Memory B cell (primary cell): Measurements from ENCODE around the gene ACSL5.
A peak's percentile ranks its signal among the peaks of the same experiment; 100 is the strongest.
"Not testable (repeated sequence)": the region's sequence is repeated elsewhere in the genome, so short reads cannot be mapped to it uniquely, and the experiment has no call there.

Experiments
- ATAC-seq: fragments of 150-1000 bp; cut with Tn5 transposase; 2 replicates; pipeline ENCODE4 v1.10.0; 2021; ENCODE audit warnings: low read depth, mild to moderate bottlenecking, moderate library complexity
- DNase-seq, 2 donors: peaks; one replicate each; pipeline ENCODE4 v3.0.0; 2022; ENCODE audit warnings: low spot score in 2 of 2
- H3K27ac Mint-ChIP-seq: one replicate; pipeline ENCODE4 v1.8.0; 2022; ENCODE audit warnings: mild to moderate bottlenecking, moderate library complexity, mixed read lengths
- H3K27me3 Mint-ChIP-seq: one replicate; pipeline ENCODE4 v1.8.0; 2022; ENCODE audit warnings: mixed read lengths
- H3K36me3 Mint-ChIP-seq: one replicate; pipeline ENCODE4 v1.8.0; 2022; ENCODE audit warnings: mild to moderate bottlenecking, mixed read lengths
- H3K4me1 Mint-ChIP-seq: one replicate; pipeline ENCODE4 v1.8.0; 2022; ENCODE audit warnings: mixed read lengths
- H3K4me3 Mint-ChIP-seq: one replicate; pipeline ENCODE4 v1.8.0; 2022; ENCODE audit warnings: mild to moderate bottlenecking, moderate library complexity, mixed read lengths
- H3K9me3 Mint-ChIP-seq: one replicate; pipeline ENCODE4 v1.8.0; 2022; ENCODE audit warnings: mixed read lengths

ACSL5 gene

DNA sequence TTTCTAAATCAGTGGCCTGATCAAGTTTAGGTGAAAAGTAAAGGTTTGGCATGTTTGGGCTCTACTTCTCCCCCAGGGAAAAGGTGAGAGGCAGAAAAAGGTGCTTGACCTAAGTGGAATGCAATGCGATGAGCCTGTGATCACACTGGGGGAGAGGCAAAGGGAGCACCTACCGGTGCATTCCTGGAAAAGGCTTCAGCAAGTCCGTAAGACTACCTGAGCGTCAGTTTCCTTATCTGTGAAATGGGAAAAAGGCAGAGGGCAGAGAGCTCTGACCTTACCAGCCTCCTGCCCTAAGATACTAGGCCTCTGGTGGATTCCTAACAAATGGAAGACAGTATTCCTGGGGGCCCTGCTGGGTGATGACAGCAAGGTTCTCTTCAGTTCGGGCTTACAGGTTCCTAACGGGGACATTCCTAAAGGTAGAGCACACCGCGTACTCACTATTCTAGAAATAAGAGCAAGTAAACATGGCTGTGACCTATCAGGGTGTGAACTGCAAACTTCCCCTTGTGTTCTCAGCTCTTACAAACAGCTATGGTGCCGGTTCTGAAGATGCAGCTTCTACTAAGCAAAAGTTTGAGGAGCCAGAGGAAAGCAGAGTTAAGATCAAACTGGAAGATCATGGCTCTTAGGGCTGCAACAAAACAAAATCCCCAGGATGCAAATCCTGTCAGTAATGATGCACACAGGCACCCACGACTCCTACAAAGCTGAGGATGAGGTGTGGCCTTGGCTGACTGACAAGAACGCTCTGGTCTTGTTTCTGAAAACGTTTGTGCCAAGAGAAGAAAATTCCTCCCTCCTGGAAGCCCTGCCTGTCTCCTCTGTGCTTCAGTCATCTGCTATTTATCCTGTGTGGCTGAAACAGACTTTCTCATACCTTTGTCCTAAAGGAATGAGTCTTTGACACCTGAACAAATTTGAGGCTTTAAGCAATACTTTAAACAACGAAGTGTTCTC lies 13.3 kb upstream of the ACSL5 start:
- no peaks in the 10 kb centered on the region for H3K9me3 Mint-ChIP-seq

DNA sequence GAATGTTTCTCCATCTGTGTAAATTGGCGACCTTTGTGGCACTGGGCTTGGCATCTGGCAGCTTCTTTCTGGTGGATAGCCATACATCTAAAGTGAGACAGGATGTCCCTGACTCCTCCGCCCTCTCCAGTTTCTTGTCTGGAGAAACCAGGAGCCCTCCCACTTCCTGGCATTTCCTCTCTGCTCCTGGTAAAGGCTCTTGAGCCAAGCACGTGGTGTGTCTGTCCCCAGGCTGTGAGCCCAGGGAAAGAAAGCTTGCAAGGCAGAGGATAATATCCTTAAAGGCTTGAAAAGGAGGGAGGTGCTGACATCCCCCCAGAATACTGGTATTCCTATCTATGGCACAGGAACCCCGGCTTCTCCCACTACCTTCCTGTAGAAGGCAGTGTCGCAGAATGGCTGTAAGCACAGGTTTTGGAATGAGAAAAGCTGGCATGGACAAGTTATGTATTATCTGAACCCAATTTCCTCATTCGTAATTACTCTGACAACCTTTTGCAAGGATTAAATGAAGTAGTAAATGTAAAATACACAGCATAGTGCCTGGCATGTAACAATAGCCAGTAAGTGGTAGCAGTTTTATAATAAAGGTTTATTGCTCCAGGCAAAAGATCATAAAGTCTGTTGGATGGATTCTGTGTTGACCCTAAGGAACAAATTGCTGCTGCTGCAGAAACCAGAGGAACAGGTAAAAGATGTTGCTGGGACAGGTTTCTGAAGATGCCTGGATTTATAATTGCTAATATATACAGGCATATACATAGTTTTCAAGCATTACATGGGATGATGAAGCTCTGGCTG lies 11.8 kb upstream of the ACSL5 start:
- no peak overlapping the region for H3K4me3 Mint-ChIP-seq
- H3K27me3 Mint-ChIP-seq: no peaks in the 10 kb centered on the region
- no peak for ATAC-seq
- no peaks in the 10 kb centered on the region for H3K9me3 Mint-ChIP-seq
- no peaks in the 10 kb centered on the region for H3K36me3 Mint-ChIP-seq
- no peak overlapping the region for H3K27ac Mint-ChIP-seq
- H3K4me1 Mint-ChIP-seq: no peaks in the 10 kb centered on the region
- no peak for DNase-seq

More for the DNA sequence above, 13.3 kb upstream of the ACSL5 start:
- Mint-ChIP-seq H3K36me3 (no peaks in the 10 kb centered on the region), H3K27me3 (no peaks in the 10 kb centered on the region), H3K4me1 (no peaks in the 10 kb centered on the region), H3K4me3 (no peak overlapping the region), H3K27ac (no peak overlapping the region)
- ATAC-seq (no peak), DNase-seq (no peak)

DNA sequence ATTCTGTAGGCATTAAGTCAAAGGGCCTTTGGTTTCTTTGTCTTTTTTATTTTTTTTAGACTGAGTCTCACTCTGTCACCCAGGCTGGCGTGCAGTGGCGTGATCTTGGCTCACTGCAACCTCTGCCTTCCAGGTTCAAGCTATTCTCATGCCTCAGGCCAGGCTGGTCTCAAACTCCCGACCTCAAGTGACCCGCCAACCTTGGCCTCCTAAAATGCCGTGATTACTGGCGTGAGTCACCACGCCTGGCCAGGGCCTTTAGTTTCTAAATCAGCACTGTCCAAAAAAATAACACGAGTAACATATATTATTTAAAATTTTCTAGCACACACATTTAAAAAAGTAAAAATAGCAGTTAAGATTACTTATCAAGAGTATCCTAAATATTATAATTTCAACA lies 11.1 kb upstream of the ACSL5 start:
- Mint-ChIP-seq H3K4me3 (no peak overlapping the region), H3K27ac (no peak overlapping the region), H3K27me3 (no peaks in the 10 kb centered on the region), H3K4me1 (no peaks in the 10 kb centered on the region), H3K36me3 (no peaks in the 10 kb centered on the region), H3K9me3 (no peaks in the 10 kb centered on the region)
- ATAC-seq: no peak
- no peak for DNase-seq

DNA sequence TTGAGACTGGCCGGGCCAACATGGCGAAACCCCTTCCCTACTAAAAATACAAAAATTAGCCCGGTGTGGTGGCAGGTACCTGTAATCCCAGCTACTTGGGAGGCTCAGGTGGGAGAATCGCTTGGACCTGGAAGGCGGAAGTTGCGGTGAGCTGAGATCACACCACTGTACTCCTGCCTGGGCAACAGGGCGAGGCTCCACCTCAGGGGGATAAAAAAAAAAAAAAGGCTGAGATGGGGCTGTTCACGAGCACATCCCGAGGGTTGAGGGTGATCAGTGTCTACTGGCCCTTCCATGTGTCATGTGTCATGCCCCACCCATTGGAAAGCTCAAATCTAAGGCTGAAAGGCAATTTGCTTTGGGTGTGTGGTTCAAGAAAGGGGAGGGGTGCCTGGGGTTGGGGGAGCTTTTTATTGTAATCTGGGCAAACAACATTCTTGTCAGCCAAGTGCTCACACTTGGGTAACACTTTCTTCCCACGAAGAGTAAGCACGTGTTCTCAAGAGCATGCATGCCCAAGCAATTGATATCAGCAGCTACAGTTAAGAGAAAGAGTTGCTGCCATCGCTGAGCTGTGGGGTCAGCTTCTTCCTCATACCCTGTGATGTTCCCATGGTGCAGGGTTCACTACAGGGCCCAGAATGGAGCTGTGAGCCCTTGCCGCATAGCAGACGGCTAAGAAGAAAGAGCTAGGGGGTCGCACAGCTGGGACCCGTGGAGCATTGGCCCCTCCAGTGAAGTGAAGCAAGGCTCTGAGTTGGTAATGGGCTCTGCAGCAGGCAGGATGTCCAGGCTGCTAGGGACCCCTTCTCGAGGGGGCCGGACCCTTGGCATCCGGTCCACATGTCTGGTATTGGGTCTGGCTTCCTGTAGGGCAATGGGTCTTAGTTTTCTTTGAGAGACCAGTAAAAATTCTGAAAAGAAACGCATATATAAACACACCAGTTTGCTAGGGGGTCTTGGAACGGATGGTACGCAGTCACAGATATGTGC lies 9.9 kb upstream of the ACSL5 start:
- Mint-ChIP-seq H3K27me3 (no peaks in the 10 kb centered on the region), H3K27ac (no peak overlapping the region), H3K9me3 (no peaks in the 10 kb centered on the region), H3K36me3 (no peaks in the 10 kb centered on the region), H3K4me1 (peaks cover 2% of the 10 kb centered on the region), H3K4me3 (no peak overlapping the region)
- no peak for ATAC-seq
- no peak for DNase-seq

DNA sequence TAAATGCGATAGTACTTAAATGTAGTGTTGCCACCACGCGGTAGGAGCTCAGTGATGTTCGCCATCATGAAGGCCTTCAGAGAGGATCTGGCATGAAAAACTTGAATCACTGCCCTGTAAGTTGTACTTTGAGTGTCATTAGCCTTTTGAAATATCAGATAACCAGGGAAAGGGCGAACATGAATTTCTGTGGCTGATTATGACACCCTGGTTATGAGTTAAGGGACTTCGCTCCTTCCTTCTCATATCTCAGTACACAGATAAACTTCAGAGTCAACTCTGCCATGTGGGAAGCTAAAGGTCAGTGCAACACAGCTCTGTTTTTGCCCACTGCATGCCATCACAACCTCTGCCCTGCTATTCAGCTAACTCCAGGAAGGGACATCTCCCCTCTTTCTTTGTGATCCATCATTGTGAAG lies 8.9 kb upstream of the ACSL5 start:
- Mint-ChIP-seq H3K36me3 (no peaks in the 10 kb centered on the region), H3K4me3 (no peak overlapping the region), H3K4me1 (peaks cover 7% of the 10 kb centered on the region), H3K9me3 (no peaks in the 10 kb centered on the region), H3K27ac (no peak overlapping the region), H3K27me3 (no peaks in the 10 kb centered on the region)
- ATAC-seq (no peak), DNase-seq (no peak)

DNA sequence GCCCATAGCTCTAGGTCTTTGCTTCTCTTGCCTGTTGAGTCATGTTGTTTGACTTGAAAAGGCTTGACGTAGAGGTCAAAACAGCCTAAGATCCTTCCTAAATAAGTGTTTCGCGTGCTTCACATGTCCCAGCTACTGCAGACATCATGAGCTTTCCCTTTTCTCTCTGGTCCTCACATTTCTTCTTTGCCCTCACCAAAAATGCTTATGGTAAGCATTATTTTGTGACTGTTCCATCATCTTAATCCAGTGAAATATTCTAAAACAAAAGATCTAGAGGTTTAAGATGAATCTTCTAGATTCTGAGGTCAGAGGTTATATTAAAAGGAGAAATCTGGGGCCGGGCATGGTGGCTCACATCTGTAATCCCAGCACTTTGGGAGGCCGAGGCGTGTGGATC lies 8.5 kb upstream of the ACSL5 start:
- ATAC-seq (no peak), DNase-seq (no peak)
- Mint-ChIP-seq H3K36me3 (no peaks in the 10 kb centered on the region), H3K27ac (no peak overlapping the region), H3K4me1 (peaks cover 7% of the 10 kb centered on the region), H3K4me3 (no peak overlapping the region), H3K9me3 (no peaks in the 10 kb centered on the region), H3K27me3 (no peaks in the 10 kb centered on the region)

DNA sequence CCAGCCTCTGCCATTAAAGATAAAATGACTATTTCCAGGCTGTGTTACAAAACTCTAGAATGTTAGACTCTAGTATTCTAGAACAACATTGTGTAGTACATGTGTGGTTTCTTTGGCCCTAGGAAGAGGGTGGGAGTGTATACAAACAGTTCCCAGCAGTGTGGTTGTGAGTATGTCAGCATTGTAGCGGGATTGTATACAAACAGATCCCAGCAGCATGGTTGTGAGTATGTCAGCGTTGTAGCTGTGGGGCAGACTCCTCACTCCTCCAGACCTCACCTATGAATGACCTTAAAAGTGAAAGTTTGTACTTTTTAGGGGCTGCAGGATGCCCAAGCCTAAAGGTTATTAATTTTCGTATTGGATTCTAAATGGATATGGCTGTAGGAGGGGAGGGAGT lies 6.9 kb upstream of the ACSL5 start:
- DNase-seq (no peak), ATAC-seq (no peak)
- no peaks in the 10 kb centered on the region for H3K36me3 Mint-ChIP-seq
- H3K4me1 Mint-ChIP-seq: peaks cover 7% of the 10 kb centered on the region
- no peak overlapping the region for H3K27ac Mint-ChIP-seq
- H3K4me3 Mint-ChIP-seq: no peak overlapping the region
- no peaks in the 10 kb centered on the region for H3K27me3 Mint-ChIP-seq
- no peaks in the 10 kb centered on the region for H3K9me3 Mint-ChIP-seq

DNA sequence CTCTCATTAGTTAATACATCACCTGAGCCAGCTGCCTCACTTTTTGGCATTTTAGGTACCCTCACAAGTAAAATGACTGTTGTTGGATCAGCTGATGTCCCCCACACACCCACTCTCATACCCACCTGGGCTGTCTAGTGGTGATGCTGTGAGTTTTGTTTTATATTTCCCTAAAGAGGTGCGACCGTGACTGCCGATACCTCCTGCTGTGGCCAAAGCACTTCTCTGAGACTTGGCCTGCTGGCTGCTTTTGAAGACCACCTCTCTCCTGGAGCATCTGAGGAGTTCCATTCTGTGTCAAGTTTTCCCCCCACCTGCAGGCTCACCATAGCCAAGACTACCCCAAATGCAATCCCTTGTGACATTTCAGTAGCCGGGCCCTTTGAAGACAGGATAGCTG lies 6.4 kb upstream of the ACSL5 start:
- Mint-ChIP-seq H3K4me3 (no peak overlapping the region), H3K9me3 (no peaks in the 10 kb centered on the region), H3K27ac (no peak overlapping the region), H3K36me3 (no peaks in the 10 kb centered on the region), H3K4me1 (peaks cover 7% of the 10 kb centered on the region), H3K27me3 (no peaks in the 10 kb centered on the region)
- ATAC-seq: no peak
- no peak for DNase-seq

DNA sequence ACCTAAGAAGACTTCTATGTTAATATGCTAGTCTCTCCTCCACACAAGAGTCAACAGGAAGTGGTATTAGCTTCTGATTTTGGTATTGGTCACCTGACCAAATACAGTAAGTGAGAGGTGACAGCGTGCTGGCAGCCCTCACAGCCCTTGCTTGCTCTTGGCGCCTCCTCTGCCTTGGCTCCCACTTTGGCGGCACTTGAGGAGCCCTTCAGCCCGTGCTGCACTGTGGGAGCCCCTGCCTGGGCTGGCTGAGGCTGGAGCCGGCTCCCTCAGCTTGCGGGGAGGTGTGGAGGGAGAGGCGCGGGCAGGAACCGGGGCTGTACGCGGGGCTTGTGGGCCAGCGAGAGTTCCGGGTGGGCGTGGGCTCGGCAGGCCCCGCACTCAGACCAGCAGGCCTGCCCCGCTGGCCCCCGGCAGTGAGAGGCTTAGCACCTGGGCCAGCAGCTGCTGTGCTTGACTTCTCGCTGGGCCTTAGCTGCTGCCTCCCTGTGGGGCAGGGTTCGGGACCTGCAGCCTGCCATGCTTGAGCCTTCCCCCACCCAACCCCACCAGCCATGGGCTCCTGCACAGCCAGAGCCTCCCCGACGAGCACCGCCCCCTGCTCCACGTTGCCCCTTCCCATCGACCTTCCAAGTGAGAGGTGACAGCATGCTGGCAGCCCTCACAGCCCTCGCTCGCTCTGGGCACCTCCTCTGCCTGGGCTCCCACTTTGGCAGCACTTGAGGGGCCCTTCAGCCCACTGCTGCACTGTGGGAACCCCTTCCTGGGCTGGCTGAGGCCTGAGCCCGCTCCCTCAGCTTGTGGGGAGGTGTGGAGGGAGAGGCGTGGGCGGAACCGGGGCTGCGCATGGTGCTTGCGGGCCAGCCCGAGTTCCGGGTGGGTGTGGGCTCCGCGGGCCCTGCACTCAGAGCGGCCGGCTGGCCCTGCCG lies 4.2 kb upstream of the ACSL5 start:
- DNase-seq (no peak), ATAC-seq (peak; percentile 94)
- Mint-ChIP-seq H3K9me3 (no peaks in the 10 kb centered on the region), H3K4me3 (peak overlapping the region; percentile 6), H3K27ac (peak overlapping the region; percentile 77), H3K4me1 (peaks cover 9% of the 10 kb centered on the region), H3K27me3 (no peaks in the 10 kb centered on the region), H3K36me3 (no peaks in the 10 kb centered on the region)

DNA sequence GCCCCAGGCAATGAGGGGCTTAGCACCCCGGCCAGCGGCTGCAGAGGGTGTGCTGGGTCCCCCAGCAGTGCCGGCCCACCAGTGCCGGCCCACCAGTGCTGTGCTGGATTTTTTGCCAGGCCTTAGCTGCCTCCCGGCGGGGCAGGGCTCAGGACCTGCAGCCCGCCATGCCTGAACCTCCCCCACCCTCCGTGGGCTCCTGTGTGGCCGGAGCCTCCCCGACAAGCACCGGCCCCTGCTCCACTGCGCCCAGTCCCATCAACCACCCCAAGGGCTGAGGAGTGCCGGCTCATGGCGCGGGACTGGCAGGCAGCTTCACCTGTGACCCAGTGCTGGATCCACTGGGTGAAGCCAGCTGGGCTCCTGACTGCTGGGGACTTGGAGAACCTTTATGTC lies 3.5 kb upstream of the ACSL5 start:
- ATAC-seq (no peak), DNase-seq (no peak)
- peaks cover 15% of the 10 kb centered on the region for H3K4me1 Mint-ChIP-seq
- H3K27me3 Mint-ChIP-seq: no peaks in the 10 kb centered on the region
- no peak overlapping the region for H3K27ac Mint-ChIP-seq
- no peaks in the 10 kb centered on the region for H3K9me3 Mint-ChIP-seq
- no peak overlapping the region for H3K4me3 Mint-ChIP-seq
- no peaks in the 10 kb centered on the region for H3K36me3 Mint-ChIP-seq

DNA sequence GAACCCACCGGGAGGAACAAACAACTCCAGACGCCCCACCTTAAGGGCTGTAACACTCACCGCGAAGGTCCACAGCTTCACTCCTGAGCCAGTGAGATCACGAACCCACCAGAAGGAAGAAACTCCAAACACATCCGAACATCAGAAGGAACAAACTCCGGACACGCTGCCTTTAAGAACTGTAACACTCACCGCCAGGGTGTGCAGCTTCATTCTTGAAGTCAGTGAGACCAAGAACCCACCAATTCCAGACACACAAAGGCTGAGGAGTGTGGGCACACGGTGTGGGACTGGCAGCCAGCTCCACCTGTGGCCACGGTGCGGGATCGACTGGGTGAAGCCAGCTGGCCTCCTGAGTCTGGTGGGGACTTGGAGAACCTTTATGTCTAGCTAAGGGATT lies 2.6 kb upstream of the ACSL5 start:
- not testable (repeated sequence) for H3K27me3 Mint-ChIP-seq, H3K9me3 Mint-ChIP-seq, H3K4me3 Mint-ChIP-seq, H3K27ac Mint-ChIP-seq, ATAC-seq, H3K36me3 Mint-ChIP-seq, DNase-seq
- peaks cover 22% of the 10 kb centered on the region for H3K4me1 Mint-ChIP-seq

DNA sequence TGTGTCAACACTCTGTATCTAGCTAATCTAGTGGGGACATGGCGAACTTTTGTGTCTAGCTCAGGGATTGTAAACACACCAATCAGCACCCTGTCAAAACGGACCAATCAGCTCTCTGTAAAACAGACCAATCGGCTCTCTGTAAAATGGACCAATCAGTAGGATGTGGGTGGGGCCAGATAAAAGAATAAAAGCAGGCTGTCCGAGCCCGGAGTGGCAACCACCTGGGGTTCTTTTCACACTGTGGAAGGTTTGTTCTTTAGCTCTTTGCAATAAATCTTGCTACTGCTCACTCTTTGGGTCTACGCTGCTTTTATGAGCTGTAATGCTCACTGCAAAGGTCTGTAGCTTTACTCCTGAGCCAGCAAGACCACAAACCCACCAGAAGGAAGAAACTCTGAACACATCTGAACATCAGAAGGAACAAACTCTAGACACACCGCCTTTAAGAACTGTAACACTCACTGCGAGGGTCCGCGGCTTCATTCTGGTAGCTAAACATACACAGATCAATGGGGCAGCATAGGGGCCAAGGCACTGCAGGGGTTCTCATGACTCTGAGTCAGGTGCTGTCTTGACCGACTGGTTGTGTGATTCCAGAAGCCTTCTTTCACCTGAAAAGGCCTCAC lies 1.6 kb upstream of the ACSL5 start:
- DNase-seq, ATAC-seq, H3K4me3 Mint-ChIP-seq, H3K36me3 Mint-ChIP-seq, H3K27ac Mint-ChIP-seq, H3K9me3 Mint-ChIP-seq, H3K27me3 Mint-ChIP-seq: not testable (repeated sequence)
- peaks cover 25% of the 10 kb centered on the region for H3K4me1 Mint-ChIP-seq
